BJ (cell line): ENCODE data around the gene ZNF485. TPM values are rescaled to one million over a fixed set of nuclear protein-coding genes. Genes with fewer than 3 reads are reported as not detected.
"Not testable (repeated sequence)": the region's sequence is repeated elsewhere in the genome, so short reads cannot be mapped to it uniquely, and the experiment has no call there.

Experiments
- CTCF ChIA-PET: fragments of 350-600 bp; formaldehyde crosslinking; extraction: SDS; loops from one replicate; lab custom pipeline; 2021; ENCODE audit warnings: antibody characterized with exemption, inconsistent platforms; lab: Yijun Ruan, JAX
- POLR2A ChIA-PET: fragments of 300-600 bp; sonication (Branson Sonifier 250); formaldehyde crosslinking; extraction: SDS; loops from one replicate; lab custom pipeline; 2021; ENCODE audit warnings: antibody characterized with exemption; lab: Charles Lee
- DNase-seq: peaks from one replicate; pipeline ENCODE4 v3.0.0-alpha.2; 2011; ENCODE audit warnings: low read depth
- H3K27me3 ChIP-seq: 2 replicates; pipeline ENCODE4 v1.6.0; 2011; ENCODE audit warnings: low read length; ENCODE audit not compliant: control insufficient read depth, insufficient read depth
- H3K36me3 ChIP-seq: 2 replicates; pipeline ENCODE4 v1.5.1; 2011; ENCODE audit warnings: low read length; ENCODE audit not compliant: control insufficient read depth, insufficient read depth
- H3K4me3 ChIP-seq: 2 replicates; pipeline ENCODE4 v1.5.1; 2011; ENCODE audit warnings: low read depth, mild to moderate bottlenecking, control low read depth, low read length
- polyA plus RNA-seq: library from polyadenylated mRNA; depleted of rRNA; stranded (reverse); fragments of >200 nt; gene quantifications from 2 replicates; pipeline ENCODE4 v1.2.3, GENCODE V29; 2011
- TF ChIP-seq, protein P1 (sequence below): IDR thresholded peaks from 2 replicates; pipeline ENCODE4 v1.5.1; 2011; ENCODE audit warnings: low read depth, mild to moderate bottlenecking, control low read depth, inconsistent platforms, low read length, moderate library complexity; ENCODE audit not compliant: insufficient read depth

ZNF485 gene
- polyA plus RNA-seq, 1 experiment, result 1.3 TPM

DNA sequence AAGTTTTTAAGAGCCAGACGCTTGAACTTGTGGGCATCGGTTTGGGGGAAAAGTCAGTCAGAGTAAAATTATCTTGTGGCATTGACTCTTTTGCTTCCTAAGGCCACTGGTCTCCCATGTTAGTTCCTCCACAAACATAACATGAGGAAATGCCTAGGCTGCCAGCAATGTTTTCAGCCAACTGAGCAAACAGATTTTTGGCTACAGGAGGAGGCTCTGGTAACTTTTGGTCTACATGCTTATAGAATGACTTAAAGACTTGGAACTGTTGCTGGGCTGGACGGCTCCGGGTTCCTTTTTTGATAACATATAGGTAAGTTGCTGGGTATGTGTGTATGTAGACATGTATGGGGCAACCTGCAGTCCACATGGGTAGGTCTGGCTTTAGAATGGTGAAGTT, 22.2 kb upstream of the ZNF485 start:
- CTCF ChIA-PET, result no interaction called here
- H3K27me3 ChIP-seq, result no peaks in the 10 kb centered on the region; the same call in 1 of the 2 replicates
- no peak overlapping the region for H3K4me3 ChIP-seq
- POLR2A ChIA-PET, result no interaction called here
- TF ChIP-seq, protein P1, sequence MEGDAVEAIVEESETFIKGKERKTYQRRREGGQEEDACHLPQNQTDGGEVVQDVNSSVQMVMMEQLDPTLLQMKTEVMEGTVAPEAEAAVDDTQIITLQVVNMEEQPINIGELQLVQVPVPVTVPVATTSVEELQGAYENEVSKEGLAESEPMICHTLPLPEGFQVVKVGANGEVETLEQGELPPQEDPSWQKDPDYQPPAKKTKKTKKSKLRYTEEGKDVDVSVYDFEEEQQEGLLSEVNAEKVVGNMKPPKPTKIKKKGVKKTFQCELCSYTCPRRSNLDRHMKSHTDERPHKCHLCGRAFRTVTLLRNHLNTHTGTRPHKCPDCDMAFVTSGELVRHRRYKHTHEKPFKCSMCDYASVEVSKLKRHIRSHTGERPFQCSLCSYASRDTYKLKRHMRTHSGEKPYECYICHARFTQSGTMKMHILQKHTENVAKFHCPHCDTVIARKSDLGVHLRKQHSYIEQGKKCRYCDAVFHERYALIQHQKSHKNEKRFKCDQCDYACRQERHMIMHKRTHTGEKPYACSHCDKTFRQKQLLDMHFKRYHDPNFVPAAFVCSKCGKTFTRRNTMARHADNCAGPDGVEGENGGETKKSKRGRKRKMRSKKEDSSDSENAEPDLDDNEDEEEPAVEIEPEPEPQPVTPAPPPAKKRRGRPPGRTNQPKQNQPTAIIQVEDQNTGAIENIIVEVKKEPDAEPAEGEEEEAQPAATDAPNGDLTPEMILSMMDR, result no peak
- no peak for DNase-seq
- no peaks in the 10 kb centered on the region for H3K36me3 ChIP-seq

DNA sequence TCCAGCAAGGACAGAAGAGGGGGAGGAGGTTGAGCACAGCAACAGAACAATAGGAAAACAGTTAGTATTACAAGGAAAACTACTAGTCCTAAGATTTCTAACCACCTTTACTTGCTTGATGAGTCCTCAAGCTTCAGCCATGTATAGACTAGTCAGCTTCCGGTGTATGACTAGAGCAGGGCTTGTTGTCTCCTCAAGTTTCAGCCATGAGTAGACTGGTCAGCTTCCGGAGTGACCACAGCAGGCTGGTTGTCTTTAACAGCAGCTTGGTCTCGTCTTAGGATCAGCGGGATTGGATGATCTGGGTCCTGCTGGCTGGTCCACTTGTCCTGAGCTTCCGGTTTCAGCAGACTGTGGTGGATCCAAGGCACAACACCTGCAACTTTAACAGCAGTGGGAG, 21.2 kb upstream of the ZNF485 start:
- ChIA-PET POLR2A (no interaction called here), CTCF (interaction anchor here (0.6 kb wide), 1 partner anchor 380 kb away, joined by 3 read pairs; no protein-coding TSS in a partner anchor)
- Histone ChIP-seq H3K36me3 (no peaks in the 10 kb centered on the region), H3K4me3 (no peak overlapping the region), H3K27me3 (no peaks in the 10 kb centered on the region; the same call in 1 of the 2 replicates)
- TF ChIP-seq, protein P1, result no peak
- DNase-seq, result no peak

DNA sequence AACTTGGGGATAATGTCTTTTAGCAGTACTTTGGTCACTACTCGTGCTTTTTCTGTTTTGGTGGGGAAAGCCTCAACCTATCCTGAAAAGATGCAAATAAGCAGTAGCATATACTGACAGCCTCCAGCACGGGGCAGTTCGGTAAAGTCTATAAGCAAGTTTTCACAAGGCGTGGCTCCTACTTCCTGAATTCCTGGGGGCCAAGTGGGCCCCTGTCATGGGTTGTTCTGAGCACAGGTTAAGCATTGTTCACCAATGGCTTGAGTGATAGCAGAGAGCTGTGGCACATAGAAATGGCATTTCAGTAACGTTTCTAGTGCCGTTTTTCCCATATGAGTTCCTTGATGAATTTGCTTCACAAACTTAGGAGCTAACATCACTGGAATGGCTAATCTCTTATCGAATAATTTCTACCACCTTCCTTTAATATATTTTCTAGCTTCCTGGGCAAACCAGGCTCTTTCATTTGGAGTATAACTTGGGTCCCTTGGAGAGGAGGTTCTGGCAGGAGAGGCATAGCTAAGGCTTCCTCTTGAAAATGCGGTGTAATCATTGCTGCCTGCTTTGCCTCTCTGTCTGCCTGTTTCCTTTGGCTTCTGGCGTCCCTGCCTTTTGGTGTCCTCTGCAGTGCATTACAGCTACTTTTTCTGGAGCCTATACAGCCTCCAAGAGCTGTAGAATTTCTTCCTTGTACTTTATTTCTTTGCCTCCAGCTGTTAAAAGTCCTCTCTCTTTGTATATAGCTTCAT, 20.1 kb upstream of the ZNF485 start:
- H3K4me3 ChIP-seq, result no peak overlapping the region
- ChIA-PET POLR2A (no interaction called here), CTCF (interaction anchor here (1.0 to 1.1 kb wide), 2 partner anchors 9 to 12 kb away, joined by 3 to 4 read pairs; no protein-coding TSS in a partner anchor)

DNA sequence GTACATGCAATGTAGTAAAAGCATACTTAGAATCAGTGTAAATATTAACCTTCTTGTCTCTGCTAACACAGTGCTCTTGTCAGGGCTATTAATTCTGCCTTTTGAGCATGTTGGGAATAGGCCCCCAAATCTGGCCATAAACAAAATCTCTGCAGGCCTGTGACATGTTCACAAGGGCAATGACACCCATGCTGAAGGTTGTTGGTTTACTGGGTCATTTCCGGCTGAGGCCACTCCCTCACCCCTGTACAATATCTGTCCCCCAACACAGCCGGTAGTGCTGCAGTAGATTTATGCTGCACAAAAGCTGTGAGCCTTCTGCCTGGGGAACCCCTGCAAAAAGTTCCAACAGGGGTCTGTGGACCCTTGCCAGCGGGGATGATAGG, 19.5 kb upstream of the ZNF485 start:
- H3K4me3 ChIP-seq, H3K36me3 ChIP-seq, H3K27me3 ChIP-seq, DNase-seq, POLR2A ChIA-PET: not testable (repeated sequence)
- CTCF ChIA-PET, result interaction anchor here (1.0 to 1.1 kb wide), 2 partner anchors 8 to 11 kb away, joined by 3 to 4 read pairs; no protein-coding TSS in a partner anchor

More for the DNA sequence above, 20.1 kb upstream of the ZNF485 start:
- no peaks in the 10 kb centered on the region for H3K36me3 ChIP-seq
- no peak for DNase-seq
- TF ChIP-seq, protein P1, result no peak
- no peaks in the 10 kb centered on the region; the same call in none of the 2 replicates for H3K27me3 ChIP-seq

DNA sequence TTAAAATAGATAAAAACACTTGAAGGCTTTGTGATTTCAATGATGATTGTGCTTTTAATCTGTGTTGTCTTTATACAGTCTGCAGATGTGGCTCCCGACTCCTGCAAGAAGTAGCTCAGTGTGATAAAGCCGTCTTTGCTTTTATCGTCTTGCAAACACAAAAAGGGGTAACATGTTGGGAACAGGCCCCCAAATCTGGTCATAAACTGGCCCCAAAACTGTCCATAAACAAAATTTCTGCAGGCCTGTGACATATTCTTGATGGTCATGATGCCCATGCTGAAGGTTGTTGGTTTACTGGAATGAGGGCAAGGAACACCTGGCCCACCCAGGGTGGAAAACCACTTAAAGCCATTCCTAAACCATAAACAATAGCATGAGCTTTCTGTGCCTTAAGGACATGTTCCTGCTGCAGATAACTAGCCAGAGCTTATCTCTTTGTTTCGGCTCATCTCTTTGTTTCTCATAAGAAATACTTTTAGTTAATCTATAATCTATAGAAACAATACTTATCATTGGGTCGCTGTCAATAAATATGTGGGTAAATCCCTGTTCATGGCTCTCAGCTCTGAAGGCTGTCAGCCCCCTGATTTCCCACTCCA, 14.8 kb upstream of the ZNF485 start:
- ChIA-PET CTCF (no interaction called here), POLR2A (no interaction called here)
- Histone ChIP-seq H3K36me3 (no peaks in the 10 kb centered on the region), H3K27me3 (peaks cover 2% of the 10 kb centered on the region), H3K4me3 (no peak overlapping the region)
- no peak for DNase-seq
- TF ChIP-seq, protein P1, result no peak
